GM19463 (cell line): ENCODE data around the gene YLPM1.
"Not testable (repeated sequence)": the region's sequence is repeated elsewhere in the genome, so short reads cannot be mapped to it uniquely, and the experiment has no call there.

Experiments
- ATAC-seq: cut with Tn5 transposase; IDR thresholded peaks from one replicate; pipeline ENCODE4 v1.9.1; 2021; ENCODE audit warnings: mild to moderate bottlenecking, moderate library complexity; ENCODE audit not compliant: unreplicated experiment

The YLPM1 gene

GRCh38 chr14:74762917-74763802, at the start of gene YLPM1:
TSS of gene YLPM1 (plus strand) at chr14:74763316. CDS start at chr14:74763490, 174 bp downstream.
- peak; percentile 92 for ATAC-seq

GRCh38 chr14:74713395-74713735, 49.8 kb upstream of the YLPM1 start:
- ATAC-seq = no peak

- ATAC-seq = no peak
These were observed 42.6 kb upstream of the YLPM1 start for GRCh38 chr14:74720526-74720925.

- no peak for ATAC-seq
These were observed 40.0 kb upstream of the YLPM1 start for GRCh38 chr14:74723134-74723533.

- ATAC-seq = no peak
These were observed 30.7 kb upstream of the YLPM1 start for GRCh38 chr14:74732387-74732786.

- no peak for ATAC-seq
These were observed 29.9 kb upstream of the YLPM1 start for GRCh38 chr14:74733221-74733620.

GRCh38 chr14:74735125-74735524, 28.0 kb upstream of the YLPM1 start:
- no peak for ATAC-seq

GRCh38 chr14:74737753-74738325, 25.3 kb upstream of the YLPM1 start:
- ATAC-seq = no peak

- ATAC-seq = no peak
These were observed 23.7 kb upstream of the YLPM1 start for GRCh38 chr14:74739293-74740030.

GRCh38 chr14:74747237-74747636, 15.9 kb upstream of the YLPM1 start:
- no peak for ATAC-seq

GRCh38 chr14:74754157-74754556, 9.0 kb upstream of the YLPM1 start:
- ATAC-seq = no peak

GRCh38 chr14:74754899-74755298, 8.2 kb upstream of the YLPM1 start:
- ATAC-seq = no peak

- no peak for ATAC-seq
These were observed 6.8 kb upstream of the YLPM1 start for GRCh38 chr14:74756326-74756725.

GRCh38 chr14:74758505-74758904, 4.6 kb upstream of the YLPM1 start:
- not testable (repeated sequence) for ATAC-seq

GRCh38 chr14:74763803-74764531, 851 bp downstream of the YLPM1 start:
- no peak for ATAC-seq

- no peak for ATAC-seq
These were observed 2.6 kb downstream of the YLPM1 start for GRCh38 chr14:74765721-74766120.

GRCh38 chr14:74771399-74771798, 8.3 kb downstream of the YLPM1 start:
- ATAC-seq = no peak

- no peak for ATAC-seq
These were observed 21.5 kb downstream of the YLPM1 start for GRCh38 chr14:74784634-74785033.

GRCh38 chr14:74785056-74785613, 22.0 kb downstream of the YLPM1 start:
- ATAC-seq = no peak

- ATAC-seq = no peak
These were observed 23.7 kb downstream of the YLPM1 start for GRCh38 chr14:74786796-74787315.
